ACC112 (cell line): ENCODE results near the gene SLC22A3.
"Not testable (repeated sequence)": the region's sequence is repeated elsewhere in the genome, so short reads cannot be mapped to it uniquely, and the experiment has no call there.

ENCODE experiments used
- H2AFZ ChIP-seq: fragments of 200-600 bp; sonication (generic); one replicate; pipeline ENCODE4 v1.6.0; 2017; ENCODE audit warnings: antibody characterized with exemption, low read length; ENCODE audit not compliant: unreplicated experiment
- H3K27ac ChIP-seq: fragments of 200-600 bp; sonication (generic); 2 replicates; pipeline ENCODE4 v1.5.1; 2014; ENCODE audit warnings: low read depth, mild to moderate bottlenecking, antibody characterized with exemption, low read length, moderate library complexity
- H3K27me3 ChIP-seq: fragments of 200-600 bp; sonication (generic); 2 replicates; pipeline ENCODE4 v1.6.1; 2014; ENCODE audit warnings: mild to moderate bottlenecking, antibody characterized with exemption, low read length, moderate library complexity, mixed read lengths; ENCODE audit not compliant: insufficient read depth
- H3K36me3 ChIP-seq: fragments of 200-600 bp; sonication (generic); 2 replicates; pipeline ENCODE4 v1.6.1; 2016; ENCODE audit warnings: mild to moderate bottlenecking, antibody characterized with exemption, low read length, moderate library complexity, mixed read lengths; ENCODE audit not compliant: insufficient read depth
- H3K4me1 ChIP-seq: fragments of 200-600 bp; sonication (generic); one replicate; pipeline ENCODE4 v1.6.1; 2016; ENCODE audit warnings: low read length, mixed read lengths; ENCODE audit not compliant: insufficient read depth, unreplicated experiment, control insufficient read depth
- H3K4me3 ChIP-seq: fragments of 200-600 bp; sonication (generic); 2 replicates; pipeline ENCODE4 v1.5.1; 2014; ENCODE audit warnings: mild to moderate bottlenecking, low read depth, low read length
- H3K79me2 ChIP-seq: fragments of 200-600 bp; sonication (generic); one replicate; pipeline ENCODE4 v1.6.0; 2016; ENCODE audit warnings: low read length; ENCODE audit not compliant: control insufficient read depth, unreplicated experiment, insufficient read depth

Gene SLC22A3

GRCh38 chr6:160356074-160356744 lies 8.0 kb downstream of the SLC22A3 start:
- H3K36me3 ChIP-seq = no peaks in the 10 kb centered on the region
- no peaks in the 10 kb centered on the region for H3K79me2 ChIP-seq
- H3K27ac ChIP-seq = no peak overlapping the region
- H3K4me3 ChIP-seq = no peak overlapping the region
- peaks cover 5% of the 10 kb centered on the region for H3K4me1 ChIP-seq
- no peak overlapping the region for H2AFZ ChIP-seq
- H3K27me3 ChIP-seq = no peaks in the 10 kb centered on the region

GRCh38 chr6:160357088-160357487 lies 8.9 kb downstream of the SLC22A3 start:
- Histone ChIP-seq H2AFZ (no peak overlapping the region), H3K36me3 (no peaks in the 10 kb centered on the region), H3K27me3 (no peaks in the 10 kb centered on the region), H3K27ac (no peak overlapping the region), H3K4me3 (no peak overlapping the region), H3K4me1 (peaks cover 5% of the 10 kb centered on the region), H3K79me2 (no peaks in the 10 kb centered on the region)

- Histone ChIP-seq H2AFZ (no peak overlapping the region), H3K4me1 (peaks cover 5% of the 10 kb centered on the region), H3K79me2 (no peaks in the 10 kb centered on the region), H3K27ac (no peak overlapping the region), H3K4me3 (no peak overlapping the region), H3K36me3 (no peaks in the 10 kb centered on the region), H3K27me3 (no peaks in the 10 kb centered on the region)
Observed at GRCh38 chr6:160358225-160359119, 10.3 kb downstream of the SLC22A3 start.

- H3K27ac ChIP-seq = no peak overlapping the region
- H2AFZ ChIP-seq = no peak overlapping the region
- no peaks in the 10 kb centered on the region for H3K4me1 ChIP-seq
- no peaks in the 10 kb centered on the region for H3K79me2 ChIP-seq
- no peaks in the 10 kb centered on the region for H3K27me3 ChIP-seq
- H3K4me3 ChIP-seq = no peak overlapping the region
- no peaks in the 10 kb centered on the region for H3K36me3 ChIP-seq
Observed at GRCh38 chr6:160360955-160361354, 12.8 kb downstream of the SLC22A3 start.

GRCh38 chr6:160362556-160362955 lies 14.4 kb downstream of the SLC22A3 start:
- Histone ChIP-seq H3K36me3 (no peaks in the 10 kb centered on the region), H3K4me1 (no peaks in the 10 kb centered on the region), H3K27me3 (no peaks in the 10 kb centered on the region), H2AFZ (no peak overlapping the region), H3K79me2 (no peaks in the 10 kb centered on the region), H3K4me3 (no peak overlapping the region), H3K27ac (no peak overlapping the region)

- Histone ChIP-seq H3K27ac (no peak overlapping the region), H3K4me3 (no peak overlapping the region), H3K79me2 (no peaks in the 10 kb centered on the region), H3K4me1 (no peaks in the 10 kb centered on the region), H3K36me3 (no peaks in the 10 kb centered on the region), H2AFZ (no peak overlapping the region), H3K27me3 (no peaks in the 10 kb centered on the region)
Observed at GRCh38 chr6:160363016-160363996, 15.1 kb downstream of the SLC22A3 start.

GRCh38 chr6:160365117-160365516 lies 16.9 kb downstream of the SLC22A3 start:
- Histone ChIP-seq H2AFZ (no peak overlapping the region), H3K4me1 (no peaks in the 10 kb centered on the region), H3K36me3 (no peaks in the 10 kb centered on the region), H3K27me3 (no peaks in the 10 kb centered on the region), H3K4me3 (no peak overlapping the region), H3K79me2 (no peaks in the 10 kb centered on the region), H3K27ac (no peak overlapping the region)

GRCh38 chr6:160367798-160368547 lies 19.8 kb downstream of the SLC22A3 start:
- H3K4me3 ChIP-seq = no peak overlapping the region
- no peaks in the 10 kb centered on the region for H3K27me3 ChIP-seq
- H2AFZ ChIP-seq = no peak overlapping the region
- no peaks in the 10 kb centered on the region for H3K4me1 ChIP-seq
- no peak overlapping the region for H3K27ac ChIP-seq
- H3K79me2 ChIP-seq = no peaks in the 10 kb centered on the region
- no peaks in the 10 kb centered on the region for H3K36me3 ChIP-seq

GRCh38 chr6:160368670-160369069 lies 20.5 kb downstream of the SLC22A3 start:
- H3K27ac ChIP-seq = no peak overlapping the region
- H3K79me2 ChIP-seq = no peaks in the 10 kb centered on the region
- H3K36me3 ChIP-seq = no peaks in the 10 kb centered on the region
- no peak overlapping the region for H2AFZ ChIP-seq
- no peak overlapping the region for H3K4me3 ChIP-seq
- H3K4me1 ChIP-seq = no peaks in the 10 kb centered on the region
- no peaks in the 10 kb centered on the region for H3K27me3 ChIP-seq

- H3K27ac ChIP-seq, H2AFZ ChIP-seq, H3K36me3 ChIP-seq, H3K4me3 ChIP-seq, H3K79me2 ChIP-seq, H3K27me3 ChIP-seq, H3K4me1 ChIP-seq: not testable (repeated sequence)
Observed at GRCh38 chr6:160373601-160374000, 25.4 kb downstream of the SLC22A3 start.
